Immature natural killer cell (primary cell): Measurements from ENCODE around the gene CDK13. TPM values are rescaled to one million over a fixed set of nuclear protein-coding genes. Genes with fewer than 3 reads are reported as not detected.
"Not testable (repeated sequence)": the region's sequence is repeated elsewhere in the genome, so short reads cannot be mapped to it uniquely, and the experiment has no call there.

Experiments used
- DNase-seq, 3 donors: peaks; one replicate each; pipeline ENCODE4 v3.0.0; 2022; ENCODE audit warnings: mixed read lengths in 1 of 3
- H3K27ac Mint-ChIP-seq, 6 donors: one replicate each; pipeline ENCODE4 v1.8.0; 2020; ENCODE audit warnings: mixed read lengths in 6 of 6, mild to moderate bottlenecking in 5 of 6, inconsistent platforms in 4 of 6, moderate library complexity in 3 of 6
- H3K27me3 Mint-ChIP-seq, 3 donors: one replicate each; pipeline ENCODE4 v1.8.0; 2020 to 2021; ENCODE audit warnings: low read depth in 3 of 3, mild to moderate bottlenecking in 3 of 3, mixed read lengths in 3 of 3, moderate library complexity in 3 of 3, inconsistent platforms in 1 of 3
- H3K36me3 Mint-ChIP-seq, 3 donors: one replicate each; pipeline ENCODE4 v1.8.0; 2020; ENCODE audit warnings: mixed read lengths in 3 of 3, inconsistent platforms in 2 of 3, mild to moderate bottlenecking in 2 of 3
- H3K4me1 Mint-ChIP-seq, 2 donors: one replicate each; pipeline ENCODE4 v1.8.0; 2020; ENCODE audit warnings: inconsistent platforms in 2 of 2, mild to moderate bottlenecking in 2 of 2, mixed read lengths in 2 of 2, moderate library complexity in 1 of 2
- H3K4me3 Mint-ChIP-seq, 5 donors: one replicate each; pipeline ENCODE4 v1.8.0; 2020; ENCODE audit warnings: mild to moderate bottlenecking in 5 of 5, mixed read lengths in 5 of 5, inconsistent platforms in 3 of 5, moderate library complexity in 3 of 5
- H3K9me3 Mint-ChIP-seq, 6 donors: one replicate each; pipeline ENCODE4 v1.8.0; 2020; ENCODE audit warnings: mild to moderate bottlenecking in 6 of 6, mixed read lengths in 6 of 6, inconsistent platforms in 4 of 6, moderate library complexity in 3 of 6
- polyA plus RNA-seq, 3 donors: library from polyadenylated mRNA; unstranded; fragments of 300-500 nt; fragmentation: Illumina TruSeq; gene quantifications; one replicate each; pipeline ENCODE4 v1.2.3, GENCODE V29; 2021

Gene CDK13
- polyA plus RNA-seq, 3 donors from 2014 or later: 19.1 to 58.3 (median 22.6) TPM

DNA sequence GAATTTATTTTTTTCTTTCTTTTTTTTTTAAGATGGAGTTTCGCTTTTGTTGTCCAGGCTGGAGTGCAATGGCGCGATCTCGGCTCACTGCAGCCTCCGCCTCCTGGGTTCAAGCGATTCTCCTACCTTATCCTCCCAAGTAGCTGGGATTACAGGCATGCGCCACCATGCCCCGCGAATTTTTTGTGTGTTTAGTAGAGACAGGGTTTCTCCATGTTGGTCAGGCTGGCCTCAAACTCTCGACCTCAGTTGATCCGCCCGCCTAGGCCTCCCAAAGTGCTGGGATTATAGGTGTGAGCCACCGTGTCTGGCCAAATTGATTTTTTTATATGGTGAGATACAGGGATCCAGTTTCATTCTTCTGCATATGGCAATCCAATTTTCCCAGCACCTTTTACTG, 189.8 kb downstream of the CDK13 start:
- not testable (repeated sequence) for DNase-seq, H3K4me3 Mint-ChIP-seq, H3K27ac Mint-ChIP-seq, H3K4me1 Mint-ChIP-seq, H3K9me3 Mint-ChIP-seq, H3K36me3 Mint-ChIP-seq
- peaks cover 12 to 22% (median 14%) of the 10 kb centered on the region in 3 donors for H3K27me3 Mint-ChIP-seq

- H3K27ac Mint-ChIP-seq, DNase-seq, H3K36me3 Mint-ChIP-seq, H3K4me1 Mint-ChIP-seq, H3K9me3 Mint-ChIP-seq, H3K4me3 Mint-ChIP-seq: not testable (repeated sequence)
- peaks cover 4 to 17% (median 10%) of the 10 kb centered on the region in 3 donors for H3K27me3 Mint-ChIP-seq
These were observed 191.9 kb downstream of the CDK13 start for GRCh38 chr7:40141916-40142315.

- not testable (repeated sequence) for DNase-seq, H3K36me3 Mint-ChIP-seq, H3K4me3 Mint-ChIP-seq, H3K4me1 Mint-ChIP-seq, H3K27ac Mint-ChIP-seq, H3K9me3 Mint-ChIP-seq
- peaks cover 6 to 12% (median 7%) of the 10 kb centered on the region in 3 donors for H3K27me3 Mint-ChIP-seq
These were observed 195.6 kb downstream of the CDK13 start for GRCh38 chr7:40145596-40146130.

DNA sequence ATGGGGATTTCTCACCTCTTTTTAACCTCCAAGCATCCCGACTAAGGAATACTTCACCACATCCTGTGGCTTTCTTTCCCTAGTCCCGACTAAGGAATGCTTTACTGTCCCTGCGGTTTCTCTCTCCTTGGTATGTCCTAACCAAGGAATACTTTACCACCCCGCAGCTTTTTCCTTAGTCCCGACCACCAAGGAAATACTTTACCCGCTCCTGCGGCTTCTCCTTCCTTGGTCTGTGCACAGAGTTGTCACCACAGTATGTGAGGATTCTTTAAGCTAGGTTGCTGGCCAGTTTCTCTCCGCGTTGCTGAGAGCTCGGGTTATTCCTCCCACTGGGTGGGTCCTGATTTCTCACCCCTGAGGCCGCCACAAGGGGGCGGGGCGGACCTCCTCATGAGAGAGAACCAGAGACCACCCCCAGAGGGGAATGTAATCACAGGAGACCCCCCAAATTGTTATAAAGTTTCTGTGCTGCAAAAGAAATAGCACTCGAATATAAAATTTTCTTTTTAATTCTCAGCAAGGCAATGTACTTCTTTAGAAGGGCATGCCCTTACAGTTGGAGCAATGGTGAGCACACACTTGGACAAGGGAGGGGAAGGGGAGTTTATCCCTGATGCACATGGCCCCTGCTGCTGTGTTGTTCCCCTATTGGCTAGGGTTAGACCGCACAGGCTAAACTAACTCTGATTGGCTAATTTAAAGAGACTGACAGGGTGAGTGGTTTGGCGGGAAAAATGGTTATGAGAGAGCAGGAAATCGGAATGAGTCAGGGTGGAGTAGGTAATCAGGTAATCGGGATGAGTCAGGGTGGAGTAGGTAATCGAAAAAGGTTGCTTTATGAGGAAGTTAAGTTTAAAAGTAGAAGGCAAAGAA, 197.6 kb downstream of the CDK13 start:
- H3K27ac Mint-ChIP-seq: no peak overlapping the region

GRCh38 chr7:40148247-40148580, 198.2 kb downstream of the CDK13 start:
- not testable (repeated sequence) for H3K9me3 Mint-ChIP-seq, H3K4me3 Mint-ChIP-seq, H3K4me1 Mint-ChIP-seq, DNase-seq, H3K27me3 Mint-ChIP-seq, H3K27ac Mint-ChIP-seq, H3K36me3 Mint-ChIP-seq

More for the DNA sequence above, 197.6 kb downstream of the CDK13 start:
- no peaks in the 10 kb centered on the region for H3K36me3 Mint-ChIP-seq
- no peak for DNase-seq
- H3K27me3 Mint-ChIP-seq: peaks cover 7 to 9% (median 8%) of the 10 kb centered on the region in 3 donors
- no peaks in the 10 kb centered on the region for H3K9me3 Mint-ChIP-seq
- no peaks in the 10 kb centered on the region for H3K4me1 Mint-ChIP-seq
- no peak overlapping the region for H3K4me3 Mint-ChIP-seq

DNA sequence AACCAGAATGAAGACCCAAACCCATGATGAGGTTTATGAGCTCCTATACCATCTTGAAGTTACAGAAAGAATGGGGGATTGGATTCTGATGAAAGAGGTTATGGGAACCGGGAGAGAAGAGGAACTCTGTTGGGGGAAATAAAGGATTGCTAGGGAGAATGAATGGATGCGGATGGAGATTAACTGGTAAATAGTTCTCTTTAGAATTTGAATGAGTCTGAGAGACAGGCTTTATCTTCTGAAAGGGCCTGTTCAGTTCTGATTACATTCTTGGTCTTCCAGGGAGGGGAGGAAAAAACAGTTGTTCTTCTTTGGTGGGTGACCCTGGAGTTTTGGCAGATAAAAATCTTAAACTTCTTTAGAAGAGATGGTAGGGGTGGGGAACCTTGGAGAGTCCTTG, 198.6 kb downstream of the CDK13 start:
- no peaks in the 10 kb centered on the region for H3K4me1 Mint-ChIP-seq
- no peaks in the 10 kb centered on the region for H3K36me3 Mint-ChIP-seq
- H3K27ac Mint-ChIP-seq: no peak overlapping the region
- no peak for DNase-seq
- no peak overlapping the region for H3K4me3 Mint-ChIP-seq
- H3K27me3 Mint-ChIP-seq: peaks cover 5 to 9% (median 8%) of the 10 kb centered on the region in 3 donors
- no peaks in the 10 kb centered on the region for H3K9me3 Mint-ChIP-seq

Other genes starting within 250 kb of the CDK13 start
- gene MPLKIP, start 184.4 kb downstream of the CDK13 start, polyA plus RNA-seq: 10 to 100 TPM; 60.8 to 83.4 (median 65.0) TPM
- gene SUGCT, start 184.7 kb downstream of the CDK13 start, polyA plus RNA-seq: under 1 TPM in 1 of 3 donors, not detected in 2; 0.28 TPM